HG03432 (cell line): ENCODE results near the gene PDZD7.

Experiments used
- ATAC-seq: cut with Tn5 transposase; IDR thresholded peaks from one replicate; pipeline ENCODE4 v1.9.1; 2021; ENCODE audit warnings: mild to moderate bottlenecking, moderate library complexity; ENCODE audit not compliant: unreplicated experiment

PDZD7 gene

GRCh38 chr10:100969187-100970075 lies 61.5 kb downstream of the PDZD7 start, which contains the start of gene SEMA4G:
TSS of gene SEMA4G (plus strand) at chr10:100969504. CDS start at chr10:100972913, 3,409 bp downstream.
- peak; percentile 71 for ATAC-seq

GRCh38 chr10:100968863-100969186 lies 62.1 kb downstream of the PDZD7 start:
- peak; percentile 17 for ATAC-seq

DNA sequence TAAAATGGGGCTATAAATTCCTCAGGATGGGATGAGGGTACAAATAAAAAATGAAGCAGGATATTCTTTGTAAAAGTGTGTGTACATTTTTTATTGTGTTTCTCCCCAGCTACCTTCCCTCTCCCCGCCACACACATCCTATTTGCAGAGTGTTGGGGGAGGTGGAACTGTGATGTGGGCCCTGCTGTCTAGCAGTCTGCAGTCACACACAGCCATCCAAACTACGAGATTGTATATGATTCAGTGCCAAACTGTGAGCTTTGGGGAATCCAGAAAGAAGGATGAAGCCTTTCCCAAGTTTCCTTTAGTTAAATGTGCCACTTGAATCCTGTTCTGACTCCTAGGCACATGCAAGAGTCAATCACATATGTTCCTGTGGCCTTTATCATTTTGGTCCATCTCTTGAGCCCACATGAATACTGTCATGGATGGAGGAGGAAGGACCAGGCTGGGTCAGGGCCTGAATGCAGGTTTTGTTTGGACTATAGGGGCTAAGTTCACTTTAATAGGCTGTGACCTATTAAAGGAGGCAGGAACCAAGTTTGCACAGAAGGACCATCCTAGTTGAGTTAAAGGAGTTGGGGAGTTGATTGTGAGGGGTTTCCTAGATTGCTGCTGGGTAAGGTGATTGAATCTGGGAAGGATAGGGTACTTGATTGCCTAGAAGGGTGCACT lies 62.7 kb downstream of the PDZD7 start:
- ATAC-seq = no peak

DNA sequence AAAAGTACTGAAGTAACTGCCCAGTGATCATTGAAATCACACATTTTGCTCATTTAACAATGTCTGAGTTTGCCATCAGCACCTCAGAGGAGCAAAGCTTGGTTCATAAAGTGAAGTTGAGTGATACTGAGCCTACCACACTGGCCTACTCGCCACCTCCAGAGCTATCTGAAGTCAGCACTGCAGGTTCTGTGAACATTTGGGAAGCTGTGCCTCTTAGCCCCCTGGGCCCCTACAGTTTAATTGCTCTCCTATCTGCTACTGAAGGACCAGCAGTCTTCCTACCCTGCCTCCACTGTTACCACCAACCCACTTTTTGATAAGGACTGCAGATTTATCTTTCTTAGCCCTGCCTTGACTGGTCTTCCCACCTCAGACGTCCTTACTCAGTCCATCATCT lies 63.6 kb downstream of the PDZD7 start:
- no peak for ATAC-seq

DNA sequence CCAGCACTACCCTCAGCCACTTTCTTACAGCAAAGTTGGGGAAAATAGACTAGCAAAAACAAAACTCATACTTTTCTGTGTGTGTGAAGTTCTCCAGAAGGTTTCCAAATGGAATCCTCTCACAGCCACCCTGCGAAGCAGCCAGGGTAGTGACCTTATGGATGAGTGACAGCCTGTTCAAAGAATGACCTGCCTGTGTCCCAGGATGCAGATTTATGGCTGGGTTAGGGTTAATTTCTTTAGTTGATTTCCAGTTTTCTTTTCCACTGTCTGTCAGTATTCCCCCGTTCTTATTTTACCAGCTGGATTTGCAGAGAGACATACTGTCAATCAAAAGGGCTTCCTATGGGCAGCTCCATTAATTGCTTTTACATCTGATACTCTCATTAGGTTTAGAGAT lies 64.0 kb downstream of the PDZD7 start:
- no peak for ATAC-seq

DNA sequence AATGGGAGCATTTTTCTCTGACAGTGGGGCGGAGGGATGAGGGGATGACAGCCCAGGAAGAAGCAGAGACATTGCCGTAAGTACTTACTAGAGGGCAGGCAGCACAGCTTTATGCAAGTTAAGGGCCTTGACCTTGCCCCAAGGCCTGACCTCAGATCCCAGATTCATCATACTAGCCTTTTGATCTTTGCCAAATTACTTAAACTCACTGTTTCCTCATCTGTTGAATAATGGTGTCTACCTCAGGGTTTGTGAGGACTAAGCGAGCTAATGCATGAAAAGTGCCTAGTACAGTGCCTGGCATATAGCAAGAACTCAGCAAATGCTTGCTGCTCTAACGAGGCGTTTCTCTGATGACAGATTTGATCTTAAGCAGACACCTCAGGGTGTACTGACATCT lies 65.1 kb downstream of the PDZD7 start:
- ATAC-seq = no peak

DNA sequence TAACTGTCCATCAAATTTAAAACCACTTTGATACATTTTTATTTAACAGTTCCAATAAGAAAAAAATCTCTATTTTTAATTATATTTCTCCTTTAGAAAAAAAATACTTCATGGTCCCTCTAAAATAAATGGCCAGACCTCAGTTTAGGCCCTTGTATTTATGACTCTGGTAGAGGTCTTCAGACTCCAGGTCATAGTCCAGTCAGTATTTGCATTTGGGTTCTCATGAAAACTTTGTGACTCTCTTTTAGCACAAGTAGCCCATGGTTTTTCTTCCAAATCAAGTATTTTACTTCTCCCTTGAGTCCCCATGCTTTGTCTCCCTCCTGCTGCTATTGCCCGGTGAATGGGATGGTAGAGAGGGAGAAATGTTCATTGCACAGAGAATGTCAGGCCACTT lies 67.1 kb downstream of the PDZD7 start:
- ATAC-seq = no peak

- ATAC-seq = no peak
These were observed 68.4 kb downstream of the PDZD7 start for GRCh38 chr10:100962351-100963080.

DNA sequence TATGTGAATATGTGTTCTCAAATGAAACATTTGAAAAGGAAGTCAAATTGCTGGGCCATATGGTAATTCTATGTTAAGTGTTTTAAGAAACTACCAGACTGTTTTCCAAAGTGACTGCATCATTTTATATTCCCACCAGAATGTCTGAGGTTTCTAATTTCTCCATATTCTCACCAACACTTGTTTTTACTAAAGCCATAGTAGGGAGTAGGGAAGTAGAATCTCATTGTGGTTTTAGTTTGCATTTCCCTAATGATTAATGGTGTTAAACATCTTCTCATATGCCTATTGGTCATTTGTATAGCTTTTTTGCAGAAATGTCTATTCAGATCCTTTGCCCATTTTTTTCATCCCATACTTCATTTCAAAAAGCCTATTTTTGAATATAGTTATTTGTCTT lies 70.7 kb downstream of the PDZD7 start:
- ATAC-seq = no peak
